Gastrocnemius medialis (tissue), 4 donors: ENCODE data around the gene CAV2. TPM values are rescaled to one million over a fixed set of nuclear protein-coding genes. Genes with fewer than 3 reads are reported as not detected.

ENCODE experiments used
- ATAC-seq, 2 donors: fragments of 150-250 bp; one replicate each; pipeline ENCODE4 v1.9.1; 2016
- DNase-seq, 2 donors: peaks; one replicate each; pipeline ENCODE4 v3.0.0-alpha.2; 2019
- H3K27ac ChIP-seq, 4 donors: fragments of 200-600 bp; sonication (generic); 1 replicate in 1 of 4; 2 replicates in 3 of 4; pipeline ENCODE4 v1.5.1; 2016 to 2018; ENCODE audit warnings: mild to moderate bottlenecking in 2 of 4, moderate library complexity in 1 of 4
- H3K27me3 ChIP-seq, 3 donors: fragments of 200-600 bp; sonication (generic) in 2 of 3; 1 replicate in 1 of 3; 2 replicates in 2 of 3; pipeline versions ENCODE4 v1.5.1 to v1.6.0; 2016 to 2019; ENCODE audit warnings: mild to moderate bottlenecking in 1 of 3, moderate library complexity in 1 of 3
- H3K36me3 ChIP-seq, 2 donors: fragments of 200-600 bp; sonication (generic) in 1 of 2; one replicate each; pipeline ENCODE4 v1.5.1; 2017 to 2018
- H3K4me1 ChIP-seq, 2 donors: fragments of 200-600 bp; sonication (generic) in 1 of 2; one replicate each; pipeline ENCODE4 v1.5.1; 2016 to 2017; ENCODE audit warnings: mild to moderate bottlenecking in 2 of 2
- H3K4me3 ChIP-seq, 4 donors: fragments of 200-600 bp; sonication (generic) in 3 of 4; 1 replicate in 1 of 4; 2 replicates in 3 of 4; pipeline ENCODE4 v1.5.1; 2016 to 2019; ENCODE audit warnings: mild to moderate bottlenecking in 2 of 4
- H3K9me3 ChIP-seq, 3 donors: fragments of 200-600 bp; sonication (generic) in 2 of 3; 1 replicate in 1 of 3; 2 replicates in 2 of 3; pipeline ENCODE4 v1.5.1; 2016 to 2019
- POLR2A ChIP-seq, 2 donors: fragments of 450-650 bp; IDR thresholded peaks; one replicate each; pipeline ENCODE4 v1.6.1; 2017; ENCODE audit warnings: antibody characterized with exemption in 2 of 2, mild to moderate bottlenecking in 2 of 2, moderate library complexity in 2 of 2
- in situ Hi-C, 4 donors: fragments of 200-750 bp; cut with MboI; loops; one replicate each; pipeline versions ENCODE4 v1.15.0 to v1.8.0; 2017; ENCODE audit warnings: low sequenced_read_pairs in 4 of 4
- intact Hi-C: fragments of 100-400 bp; cut with DNase I; formaldehyde crosslinking; loops from one replicate; pipeline ENCODE4 v1.15.1; 2023; ENCODE audit warnings: low total_unique reads
- total RNA-seq, 4 donors: library from RNA; depleted of rRNA; stranded (reverse); fragments of >200 nt; gene quantifications; one replicate each; pipeline versions ENCODE4 v1.1.0 to v1.2.3, GENCODE V29; 2016
- TF ChIP-seq, protein P1 (sequence below), 5 experiments: fragments of 450-650 bp in 3 of 5; fragments of 200-600 bp in 2 of 5; sonication (generic) in 2 of 5; IDR thresholded peaks in 4 of 5; conservative IDR thresholded peaks in 1 of 5; 1 replicate in 4 of 5; 2 replicates in 1 of 5; pipeline ENCODE4 v1.5.1; 2016 to 2019; ENCODE audit warnings: antibody characterized with exemption in 5 of 5, mild to moderate bottlenecking in 3 of 5, moderate library complexity in 3 of 5

The CAV2 gene
- total RNA-seq, 4 donors from 2014 or later: 12.7 to 26.2 (median 14.9) TPM

DNA sequence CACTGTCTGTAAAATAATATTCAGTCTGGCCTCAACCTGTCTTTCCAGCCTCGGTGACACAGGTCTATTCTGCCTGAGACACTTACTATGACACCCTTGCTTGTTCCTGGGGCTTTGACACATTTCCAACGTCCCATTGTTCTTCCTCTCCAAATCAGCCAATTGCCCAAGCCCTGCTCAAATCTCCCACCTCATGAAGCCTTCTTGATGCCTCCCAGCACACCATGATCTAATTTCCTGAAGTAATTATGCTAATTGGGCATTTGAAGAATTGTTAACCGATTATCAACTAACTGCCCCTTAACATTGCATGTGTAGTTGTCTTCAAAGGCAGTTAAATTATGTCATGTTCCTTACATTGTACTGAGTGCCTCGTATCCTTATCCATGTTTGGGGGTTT is 58.4 kb downstream of the CAV2 start:
- no peak for DNase-seq
- Histone ChIP-seq H3K9me3 (no peaks in the 10 kb centered on the region), H3K4me3 (no peak overlapping the region), H3K27ac (peak overlapping the region; percentile 27 to 58 (median 40)), H3K27me3 (no peaks in the 10 kb centered on the region), H3K36me3 (no peaks in the 10 kb centered on the region), H3K4me1 (peaks cover 9 to 31% of the 10 kb centered on the region in 2 donors)
- no peak for ATAC-seq
- TF ChIP-seq, protein P1, sequence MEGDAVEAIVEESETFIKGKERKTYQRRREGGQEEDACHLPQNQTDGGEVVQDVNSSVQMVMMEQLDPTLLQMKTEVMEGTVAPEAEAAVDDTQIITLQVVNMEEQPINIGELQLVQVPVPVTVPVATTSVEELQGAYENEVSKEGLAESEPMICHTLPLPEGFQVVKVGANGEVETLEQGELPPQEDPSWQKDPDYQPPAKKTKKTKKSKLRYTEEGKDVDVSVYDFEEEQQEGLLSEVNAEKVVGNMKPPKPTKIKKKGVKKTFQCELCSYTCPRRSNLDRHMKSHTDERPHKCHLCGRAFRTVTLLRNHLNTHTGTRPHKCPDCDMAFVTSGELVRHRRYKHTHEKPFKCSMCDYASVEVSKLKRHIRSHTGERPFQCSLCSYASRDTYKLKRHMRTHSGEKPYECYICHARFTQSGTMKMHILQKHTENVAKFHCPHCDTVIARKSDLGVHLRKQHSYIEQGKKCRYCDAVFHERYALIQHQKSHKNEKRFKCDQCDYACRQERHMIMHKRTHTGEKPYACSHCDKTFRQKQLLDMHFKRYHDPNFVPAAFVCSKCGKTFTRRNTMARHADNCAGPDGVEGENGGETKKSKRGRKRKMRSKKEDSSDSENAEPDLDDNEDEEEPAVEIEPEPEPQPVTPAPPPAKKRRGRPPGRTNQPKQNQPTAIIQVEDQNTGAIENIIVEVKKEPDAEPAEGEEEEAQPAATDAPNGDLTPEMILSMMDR (IDR thresholded peaks at IDR 0.05 in 4 of 5, conservative IDR thresholded peaks at IDR 0.05 in 1 of 5): no peak
- no peak for TF ChIP-seq POLR2A (IDR thresholded peaks at IDR 0.05)
- intact Hi-C loops: no loop called here
- in situ Hi-C loops: no loop called here

Other genes with a start within 250 kb of the CAV2 start
- gene CAV1, start 25.3 kb downstream of the CAV2 start, total RNA-seq: 10 to 100 TPM; 64.7 to 87.8 (median 71.2) TPM
- 10 to 100 TPM; 15.9 to 36.8 (median 28.7) TPM for gene MET, start 172.5 kb downstream of the CAV2 start, total RNA-seq